Testis (tissue), 2 donors: Measurements from ENCODE around the gene COL4A1.

ENCODE experiments used
- CTCF ChIP-seq, 3 experiments: fragments of 450-650 bp in 2 of 3; fragments of 200-600 bp in 1 of 3; sonication (generic) in 1 of 3; IDR thresholded peaks; one replicate each; pipeline ENCODE4 v1.5.1; 2016 to 2019; ENCODE audit warnings: antibody characterized with exemption in 3 of 3, mild to moderate bottlenecking in 2 of 3, moderate library complexity in 1 of 3
- POLR2A ChIP-seq: fragments of 450-650 bp; IDR thresholded peaks from one replicate; pipeline ENCODE4 v1.6.1; 2017; ENCODE audit warnings: antibody characterized with exemption, mild to moderate bottlenecking, moderate library complexity

GRCh38 chr13:110319774-110320509, 13.0 kb upstream of the COL4A1 start:
- TF ChIP-seq CTCF (IDR thresholded peaks at IDR 0.05) (no peak), POLR2A (no peak)
